OCI-LY3 (cell line): ENCODE results near the gene ANXA5.
A peak's percentile ranks its signal among the peaks of the same experiment; 100 is the strongest.

ENCODE experiments used
- EZH2phosphoT487 ChIP-seq: fragments of 200-600 bp; shearing (Covaris generic); IDR thresholded peaks from 2 replicates; pipeline ENCODE4 v1.6.1; 2018; ENCODE audit warnings: antibody characterized with exemption, mixed run types, low read depth
- TF ChIP-seq, protein P1 (sequence below): fragments of 200-600, 300-600 bp; sonication (generic); IDR thresholded peaks from 2 replicates; pipeline ENCODE4 v1.5.1; 2014; ENCODE audit warnings: antibody characterized with exemption, low read length, low read depth

DNA sequence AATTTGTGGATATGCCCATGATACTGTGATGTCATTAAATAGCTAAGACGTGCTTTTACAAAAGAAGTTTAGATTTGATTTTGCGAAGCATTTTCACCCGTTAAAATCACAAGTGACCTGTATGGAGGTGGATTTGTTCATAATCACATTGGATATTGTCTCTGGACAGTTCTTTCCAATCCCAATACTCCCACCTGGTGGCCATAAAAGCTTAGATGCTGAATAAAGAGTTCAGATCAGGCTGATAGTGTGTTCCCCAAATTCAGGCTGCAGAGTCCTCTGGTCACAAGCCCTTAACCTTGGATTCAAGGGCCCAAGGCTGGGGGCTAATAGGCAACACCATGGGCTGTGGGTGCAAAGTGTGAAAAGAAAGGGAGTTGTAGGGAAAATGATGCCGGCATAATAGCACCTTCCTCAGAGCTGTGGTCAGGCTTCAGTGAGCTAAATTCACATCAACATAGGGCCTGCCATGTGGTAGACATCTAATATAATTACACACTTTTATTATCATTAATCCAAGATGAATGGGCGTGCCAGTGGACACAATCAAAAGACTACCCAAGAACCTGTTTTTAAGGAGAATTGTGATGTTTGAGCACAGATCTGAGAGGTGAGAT is 40.1 kb upstream of the ANXA5 start:
- TF ChIP-seq, protein P1, sequence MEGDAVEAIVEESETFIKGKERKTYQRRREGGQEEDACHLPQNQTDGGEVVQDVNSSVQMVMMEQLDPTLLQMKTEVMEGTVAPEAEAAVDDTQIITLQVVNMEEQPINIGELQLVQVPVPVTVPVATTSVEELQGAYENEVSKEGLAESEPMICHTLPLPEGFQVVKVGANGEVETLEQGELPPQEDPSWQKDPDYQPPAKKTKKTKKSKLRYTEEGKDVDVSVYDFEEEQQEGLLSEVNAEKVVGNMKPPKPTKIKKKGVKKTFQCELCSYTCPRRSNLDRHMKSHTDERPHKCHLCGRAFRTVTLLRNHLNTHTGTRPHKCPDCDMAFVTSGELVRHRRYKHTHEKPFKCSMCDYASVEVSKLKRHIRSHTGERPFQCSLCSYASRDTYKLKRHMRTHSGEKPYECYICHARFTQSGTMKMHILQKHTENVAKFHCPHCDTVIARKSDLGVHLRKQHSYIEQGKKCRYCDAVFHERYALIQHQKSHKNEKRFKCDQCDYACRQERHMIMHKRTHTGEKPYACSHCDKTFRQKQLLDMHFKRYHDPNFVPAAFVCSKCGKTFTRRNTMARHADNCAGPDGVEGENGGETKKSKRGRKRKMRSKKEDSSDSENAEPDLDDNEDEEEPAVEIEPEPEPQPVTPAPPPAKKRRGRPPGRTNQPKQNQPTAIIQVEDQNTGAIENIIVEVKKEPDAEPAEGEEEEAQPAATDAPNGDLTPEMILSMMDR = peak; percentile 64
- no peak for TF ChIP-seq EZH2phosphoT487
